ENCODE data around the gene ASPM.

The ASPM gene

GRCh38 chr1:197066277-197066676 lies 80.2 kb downstream of the ASPM start:
- H2AFZ ChIP-seq (ENCODE audit: low read depth, low read length, severe bottlenecking), result no peak overlapping the region
- H3K9ac ChIP-seq (ENCODE audit: low read length), result no peak overlapping the region
- H3K36me3 ChIP-seq (ENCODE audit: low read length), result no peaks in the 10 kb centered on the region
- no peaks in the 10 kb centered on the region for H3K79me2 ChIP-seq (ENCODE audit: insufficient read depth, low read length)
- no peaks in the 10 kb centered on the region for H3F3A ChIP-seq (ENCODE audit: insufficient read depth)
- H3K4me3 ChIP-seq (ENCODE audit: insufficient read depth, low read length, poor library complexity, severe bottlenecking), result no peak overlapping the region
- H3K9me2 ChIP-seq (replicated peaks; ENCODE audit: insufficient read depth, low read length), result no peaks in the 10 kb centered on the region
- H3K4me2 ChIP-seq (ENCODE audit: low read depth, low read length, poor library complexity, severe bottlenecking), result no peak overlapping the region
- H3K9me3 ChIP-seq (ENCODE audit: insufficient read depth, low read length), result no peaks in the 10 kb centered on the region
- no peaks in the 10 kb centered on the region for H4K20me1 ChIP-seq (ENCODE audit: low read depth, low read length)
- no peak for TF ChIP-seq CTCF (IDR thresholded peaks at IDR 0.05; ENCODE audit: insufficient read depth, low read length, poor library complexity, severe bottlenecking)
- no peak for TF ChIP-seq EZH2phosphoT487 (conservative IDR thresholded peaks at IDR 0.05; ENCODE audit: low read length)
- no peak overlapping the region for H3K27ac ChIP-seq (ENCODE audit: low read depth, low read length)
- H3K27me3 ChIP-seq (ENCODE audit: low read length), result no peaks in the 10 kb centered on the region

DNA sequence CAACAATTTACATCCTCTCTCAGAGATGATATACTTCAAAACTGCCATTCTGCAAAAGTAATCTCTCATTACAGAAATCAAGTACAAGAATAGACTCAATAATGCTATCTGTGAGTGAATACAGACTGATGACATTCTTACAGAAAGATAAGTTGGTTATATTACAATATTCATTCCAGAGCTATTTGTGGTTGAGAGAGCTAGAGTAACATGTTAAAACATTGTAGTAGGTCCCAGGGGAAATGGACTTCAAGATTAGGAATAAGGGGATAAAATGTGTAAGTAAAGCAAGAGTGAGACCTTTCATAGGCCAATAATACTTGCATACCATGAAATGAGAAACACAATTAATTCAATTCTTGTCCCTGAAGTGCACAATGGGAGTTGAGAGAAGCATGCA lies 80.9 kb downstream of the ASPM start:
- Histone ChIP-seq H3K27ac (ENCODE audit: low read depth, low read length) (no peak overlapping the region), H3K9me2 (replicated peaks; ENCODE audit: insufficient read depth, low read length) (no peaks in the 10 kb centered on the region), H3K9ac (ENCODE audit: low read length) (no peak overlapping the region), H3K9me3 (ENCODE audit: insufficient read depth, low read length) (no peaks in the 10 kb centered on the region), H4K20me1 (ENCODE audit: low read depth, low read length) (no peaks in the 10 kb centered on the region), H3K79me2 (ENCODE audit: insufficient read depth, low read length) (no peaks in the 10 kb centered on the region), H3K4me3 (ENCODE audit: insufficient read depth, low read length, poor library complexity, severe bottlenecking) (no peak overlapping the region), H3F3A (ENCODE audit: insufficient read depth) (no peaks in the 10 kb centered on the region), H2AFZ (ENCODE audit: low read depth, low read length, severe bottlenecking) (no peak overlapping the region), H3K36me3 (ENCODE audit: low read length) (no peaks in the 10 kb centered on the region), H3K4me2 (ENCODE audit: low read depth, low read length, poor library complexity, severe bottlenecking) (no peak overlapping the region), H3K27me3 (ENCODE audit: low read length) (no peaks in the 10 kb centered on the region)
- no peak for TF ChIP-seq CTCF (IDR thresholded peaks at IDR 0.05; ENCODE audit: insufficient read depth, low read length, poor library complexity, severe bottlenecking)
- TF ChIP-seq EZH2phosphoT487 (conservative IDR thresholded peaks at IDR 0.05; ENCODE audit: low read length), result no peak

GRCh38 chr1:197063212-197063611 lies 83.3 kb downstream of the ASPM start:
- Histone ChIP-seq H3K27ac (ENCODE audit: low read depth, low read length) (no peak overlapping the region), H3K9me2 (replicated peaks; ENCODE audit: insufficient read depth, low read length) (no peaks in the 10 kb centered on the region), H3K9me3 (ENCODE audit: insufficient read depth, low read length) (no peaks in the 10 kb centered on the region), H3K27me3 (ENCODE audit: low read length) (no peaks in the 10 kb centered on the region), H3F3A (ENCODE audit: insufficient read depth) (no peaks in the 10 kb centered on the region), H3K4me2 (ENCODE audit: low read depth, low read length, poor library complexity, severe bottlenecking) (no peak overlapping the region), H3K79me2 (ENCODE audit: insufficient read depth, low read length) (no peaks in the 10 kb centered on the region), H4K20me1 (ENCODE audit: low read depth, low read length) (no peaks in the 10 kb centered on the region), H3K36me3 (ENCODE audit: low read length) (no peaks in the 10 kb centered on the region), H3K4me3 (ENCODE audit: insufficient read depth, low read length, poor library complexity, severe bottlenecking) (no peak overlapping the region), H2AFZ (ENCODE audit: low read depth, low read length, severe bottlenecking) (no peak overlapping the region), H3K9ac (ENCODE audit: low read length) (no peak overlapping the region)
- no peak for TF ChIP-seq CTCF (IDR thresholded peaks at IDR 0.05; ENCODE audit: insufficient read depth, low read length, poor library complexity, severe bottlenecking)
- TF ChIP-seq EZH2phosphoT487 (conservative IDR thresholded peaks at IDR 0.05; ENCODE audit: low read length), result no peak
